Measurements from ENCODE around the gene GALNT11.

GRCh38 chr7:152059311-152059710, 33.8 kb downstream of the GALNT11 start:
- TF ChIP-seq POLR2A (IDR thresholded peaks at IDR 0.05) (no peak), CTCF (IDR thresholded peaks at IDR 0.05) (no peak), EP300 (IDR thresholded peaks at IDR 0.05) (no peak)

Measured in sigmoid colon (tissue), 4 donors.